Neuronal stem cell (in vitro differentiated cells): Measurements from ENCODE around the gene FAM185A.
"Not testable (repeated sequence)": the region's sequence is repeated elsewhere in the genome, so short reads cannot be mapped to it uniquely, and the experiment has no call there.

ENCODE experiments used
- DNase-seq: peaks from one replicate; pipeline ENCODE4 v3.0.0-alpha.2; 2013; ENCODE audit warnings: low spot score
- H2AFZ ChIP-seq: one replicate; pipeline ENCODE4 v1.6.1; 2013; ENCODE audit warnings: mild to moderate bottlenecking, low read length, inconsistent platforms
- H2AK5ac ChIP-seq: 2 replicates; pipeline ENCODE4 v1.6.1; 2013; ENCODE audit warnings: low read depth, mild to moderate bottlenecking, inconsistent platforms, low read length, moderate library complexity, mixed read lengths
- H2BK120ac ChIP-seq: 2 replicates; pipeline ENCODE4 v1.6.1; 2013; ENCODE audit warnings: low read depth, mild to moderate bottlenecking, inconsistent platforms, low read length, moderate library complexity, mixed read lengths
- H2BK12ac ChIP-seq: one replicate; pipeline ENCODE4 v1.6.1; 2013; ENCODE audit warnings: low read length, inconsistent platforms
- H2BK15ac ChIP-seq: 2 replicates; pipeline ENCODE4 v1.6.1; 2013; ENCODE audit warnings: mild to moderate bottlenecking, low read length, inconsistent platforms, mixed read lengths
- H2BK5ac ChIP-seq: one replicate; pipeline ENCODE4 v1.6.1; 2013; ENCODE audit warnings: inconsistent platforms, mild to moderate bottlenecking, low read length, moderate library complexity
- H3K14ac ChIP-seq: one replicate; pipeline ENCODE4 v1.6.1; 2013; ENCODE audit warnings: low read length, inconsistent platforms
- H3K18ac ChIP-seq: 2 replicates; pipeline ENCODE4 v1.6.1; 2013; ENCODE audit warnings: low read length, inconsistent platforms
- H3K23ac ChIP-seq: 2 replicates; pipeline ENCODE4 v1.6.1; 2013; ENCODE audit warnings: low read depth, mild to moderate bottlenecking, mixed read lengths, low read length, inconsistent platforms; ENCODE audit not compliant: poor library complexity
- H3K27ac ChIP-seq: replicated peaks from 3 replicates; pipeline ENCODE4 v1.5.1; 2013; ENCODE audit warnings: low read length, inconsistent platforms
- H3K27me3 ChIP-seq, 3 experiments: 2 replicates each; pipeline ENCODE4 v1.6.1; 2013; ENCODE audit warnings: low read length in 3 of 3, mild to moderate bottlenecking in 2 of 3, inconsistent platforms in 1 of 3, low read depth in 1 of 3, mixed read lengths in 1 of 3, moderate library complexity in 1 of 3; ENCODE audit not compliant: control insufficient read depth in 3 of 3, insufficient read depth in 3 of 3
- H3K36me3 ChIP-seq, 2 donors: replicated peaks in 1 of 2; 2 replicates each; pipeline ENCODE4 v1.6.1; 2013; ENCODE audit warnings: low read length in 2 of 2; ENCODE audit not compliant: control insufficient read depth in 2 of 2, insufficient read depth in 2 of 2
- H3K4ac ChIP-seq: 2 replicates; pipeline ENCODE4 v1.6.1; 2013; ENCODE audit warnings: inconsistent platforms, mild to moderate bottlenecking, low read length, moderate library complexity
- H3K4me1 ChIP-seq, 2 donors: 1 replicate in 1 of 2; 2 replicates in 1 of 2; pipeline ENCODE4 v1.6.1; 2013; ENCODE audit warnings: low read length in 2 of 2, low read depth in 1 of 2; ENCODE audit not compliant: control insufficient read depth in 2 of 2, insufficient read depth in 1 of 2
- H3K4me2 ChIP-seq: one replicate; pipeline ENCODE4 v1.6.1; 2013; ENCODE audit warnings: mild to moderate bottlenecking, low read length, inconsistent platforms; ENCODE audit not compliant: insufficient read depth, poor library complexity, severe bottlenecking
- H3K4me3 ChIP-seq, 2 donors: 2 replicates each; pipeline ENCODE4 v1.5.1; 2013; ENCODE audit warnings: low read length in 2 of 2, mild to moderate bottlenecking in 2 of 2, inconsistent platforms in 1 of 2, moderate library complexity in 1 of 2
- H3K79me1 ChIP-seq: one replicate; pipeline ENCODE4 v1.6.1; 2013; ENCODE audit warnings: low read depth, mild to moderate bottlenecking, inconsistent platforms, low read length, moderate library complexity
- H3K9ac ChIP-seq: one replicate; pipeline ENCODE4 v1.6.1; 2013; ENCODE audit warnings: mild to moderate bottlenecking, low read depth, low read length, inconsistent platforms; ENCODE audit not compliant: poor library complexity
- H3K9me3 ChIP-seq, 2 donors: replicated peaks in 1 of 2; 2 replicates each; pipeline versions ENCODE3 to v1.6.1; 2013; ENCODE audit warnings: low read length in 2 of 2, mild to moderate bottlenecking in 2 of 2, inconsistent platforms in 1 of 2, low read depth in 1 of 2, mixed read lengths in 1 of 2, moderate library complexity in 1 of 2; ENCODE audit not compliant: control insufficient read depth in 2 of 2, insufficient read depth in 1 of 2
- H4K8ac ChIP-seq: one replicate; pipeline ENCODE4 v1.6.1; 2013; ENCODE audit warnings: low read depth, mild to moderate bottlenecking, inconsistent platforms, low read length, moderate library complexity
- H4K91ac ChIP-seq: one replicate; pipeline ENCODE4 v1.6.1; 2013; ENCODE audit warnings: low read length, low read depth, mild to moderate bottlenecking, inconsistent platforms; ENCODE audit not compliant: poor library complexity
- WGBS, 2 donors: extraction: QIAGEN DNeasy Blood & Tissue Kit; methylation state at CpG; one replicate each; pipeline ENCODE4 v1.1.7; 2013; ENCODE audit warnings: missing lambda C conversion rate in 2 of 2, mixed read lengths in 1 of 2; ENCODE audit not compliant: insufficient read length in 2 of 2, insufficient replicate concordance in 1 of 2; ENCODE audit errors: extremely low coverage in 2 of 2; 5-methylcytosine and 5-hydroxymethylcytosine counted together

The FAM185A gene

GRCh38 chr7:102749445-102749786, 617 bp downstream of the FAM185A start:
- not testable (repeated sequence) for H2BK12ac ChIP-seq, H3K9ac ChIP-seq, H4K91ac ChIP-seq, H3K9me3 ChIP-seq, H3K4me1 ChIP-seq, H3K18ac ChIP-seq, H3K27me3 ChIP-seq, H2BK15ac ChIP-seq, H3K23ac ChIP-seq, DNase-seq, H3K36me3 ChIP-seq, H3K4ac ChIP-seq, H2BK5ac ChIP-seq, H2AK5ac ChIP-seq, H3K27ac ChIP-seq, H3K14ac ChIP-seq, H2BK120ac ChIP-seq, H4K8ac ChIP-seq, H3K79me1 ChIP-seq
- H3K4me2 ChIP-seq = peak overlapping the region; percentile 45
- WGBS, 2 donors = no CpG with 5 or more reads among the region's 26 CpGs
- H3K4me3 ChIP-seq = peak overlapping the region; percentile 88 to 93
- peak overlapping the region; percentile 93 for H2AFZ ChIP-seq

- H3K79me1 ChIP-seq, H3K27me3 ChIP-seq, H3K9me3 ChIP-seq, H3K9ac ChIP-seq, H3K4me3 ChIP-seq, H2AK5ac ChIP-seq, H2BK5ac ChIP-seq, H2BK15ac ChIP-seq, H3K27ac ChIP-seq, DNase-seq, H3K23ac ChIP-seq, H3K36me3 ChIP-seq, H2AFZ ChIP-seq, H3K4me1 ChIP-seq, H2BK120ac ChIP-seq, H4K91ac ChIP-seq, H3K4me2 ChIP-seq, H3K14ac ChIP-seq, H4K8ac ChIP-seq, H3K18ac ChIP-seq, H2BK12ac ChIP-seq, H3K4ac ChIP-seq: not testable (repeated sequence)
- WGBS, 2 donors = no CpG with 5 or more reads among the region's 1 CpG
These were observed 9.4 kb downstream of the FAM185A start for GRCh38 chr7:102758227-102758626.

GRCh38 chr7:102759934-102760333, 11.1 kb downstream of the FAM185A start:
- not testable (repeated sequence) for H2BK5ac ChIP-seq, H4K91ac ChIP-seq, H2BK15ac ChIP-seq, H3K14ac ChIP-seq, H3K23ac ChIP-seq, H2BK120ac ChIP-seq, H2BK12ac ChIP-seq, H3K18ac ChIP-seq, H2AFZ ChIP-seq, H3K4me3 ChIP-seq, H3K36me3 ChIP-seq, H2AK5ac ChIP-seq, DNase-seq, H3K79me1 ChIP-seq, H3K4me1 ChIP-seq, H3K27ac ChIP-seq, H4K8ac ChIP-seq, H3K9me3 ChIP-seq, H3K27me3 ChIP-seq, H3K9ac ChIP-seq, H3K4me2 ChIP-seq, H3K4ac ChIP-seq
- no CpG with 5 or more reads among the region's 1 CpG for WGBS, 2 donors

- H3K9me3 ChIP-seq, H3K23ac ChIP-seq, H2BK12ac ChIP-seq, H2BK120ac ChIP-seq, H3K4me2 ChIP-seq, H2AFZ ChIP-seq, H3K36me3 ChIP-seq, H3K4me1 ChIP-seq, H3K4me3 ChIP-seq, H3K4ac ChIP-seq, H4K91ac ChIP-seq, H4K8ac ChIP-seq, H2AK5ac ChIP-seq, DNase-seq, H3K27me3 ChIP-seq, H2BK5ac ChIP-seq, H3K18ac ChIP-seq, H3K27ac ChIP-seq, H2BK15ac ChIP-seq, H3K79me1 ChIP-seq, H3K9ac ChIP-seq, H3K14ac ChIP-seq: not testable (repeated sequence)
- no CpG with 5 or more reads among the region's 1 CpG for WGBS, 2 donors
These were observed 12.4 kb downstream of the FAM185A start for GRCh38 chr7:102761234-102761633.
